HFFc6 (cell line): ENCODE measurements around the gene OGG1. TPM values are rescaled to one million over a fixed set of nuclear protein-coding genes. Genes with fewer than 3 reads are reported as not detected.

Experiments
- DNase-seq: peaks from one replicate; pipeline ENCODE4 v3.0.0-alpha.2; 2018
- H3K27ac Mint-ChIP-seq: 2 replicates; pipeline ENCODE4 v1.8.0; 2020; ENCODE audit warnings: mild to moderate bottlenecking, mixed read lengths
- H3K27me3 Mint-ChIP-seq: 2 replicates; pipeline ENCODE4 v1.8.0; 2021; ENCODE audit warnings: mild to moderate bottlenecking, moderate library complexity, mixed read lengths; ENCODE audit not compliant: insufficient read depth
- H3K36me3 Mint-ChIP-seq: 2 replicates; pipeline ENCODE4 v1.8.0; 2021; ENCODE audit warnings: low read depth, mixed read lengths
- H3K4me1 Mint-ChIP-seq: 2 replicates; pipeline ENCODE4 v1.8.0; 2020; ENCODE audit warnings: low read depth, mixed read lengths
- H3K4me3 Mint-ChIP-seq: 2 replicates; pipeline ENCODE4 v1.8.0; 2020; ENCODE audit warnings: mild to moderate bottlenecking, moderate library complexity, mixed read lengths
- H3K9me3 Mint-ChIP-seq: 2 replicates; pipeline ENCODE4 v1.8.0; 2020; ENCODE audit warnings: mild to moderate bottlenecking, mixed read lengths
- CTCF ChIP-seq: fragments of 200-600 bp; sonication (generic); IDR thresholded peaks from 2 replicates; pipeline ENCODE4 v1.5.0; 2021; ENCODE audit warnings: antibody characterized with exemption, mild to moderate bottlenecking
- total RNA-seq, 6 experiments: library from RNA; stranded (reverse); fragmentation: NEBNext Ultra II Directional; extraction: Animal tissue kit (Norgen Biotek cat#: 25700); gene quantifications; 2 replicates in 1 of 6; 3 replicates in 5 of 6; pipeline ENCODE4 v1.2.3, GENCODE V29; 2021

Gene OGG1
- total RNA-seq, 6 experiments from 2014 or later: 17.7 to 26.2 (median 23.7) TPM

GRCh38 chr3:9729419-9729818 is 20.3 kb upstream of the OGG1 start:
- DNase-seq: no peak
- H3K36me3 Mint-ChIP-seq: no peaks in the 10 kb centered on the region
- H3K9me3 Mint-ChIP-seq: no peaks in the 10 kb centered on the region
- no peak for TF ChIP-seq CTCF
- no peak overlapping the region for H3K27ac Mint-ChIP-seq
- H3K27me3 Mint-ChIP-seq: peaks cover 6% of the 10 kb centered on the region
- peaks cover 44% of the 10 kb centered on the region for H3K4me1 Mint-ChIP-seq
- no peak overlapping the region for H3K4me3 Mint-ChIP-seq

- peak overlapping the region; percentile 95 for H3K4me3 Mint-ChIP-seq
- H3K4me1 Mint-ChIP-seq: peaks cover 44% of the 10 kb centered on the region
- H3K9me3 Mint-ChIP-seq: no peaks in the 10 kb centered on the region
- H3K36me3 Mint-ChIP-seq: no peaks in the 10 kb centered on the region
- peaks cover 3% of the 10 kb centered on the region; the same call in 1 of the 2 replicates for H3K27me3 Mint-ChIP-seq
- DNase-seq: no peak
- TF ChIP-seq CTCF: no peak
- H3K27ac Mint-ChIP-seq: peak overlapping the region; percentile 98
Observed at GRCh38 chr3:9730657-9731205, 19.0 kb upstream of the OGG1 start.

- Mint-ChIP-seq H3K9me3 (no peaks in the 10 kb centered on the region), H3K36me3 (peaks cover 5% of the 10 kb centered on the region; the same call in 1 of the 2 replicates), H3K27ac (peak within 1 kb of the TSS; percentile 98), H3K27me3 (peaks cover 3% of the 10 kb centered on the region; the same call in 1 of the 2 replicates), H3K4me3 (peak within 1 kb of the TSS; percentile 95), H3K4me1 (peaks cover 47% of the 10 kb centered on the region)
- peak; percentile 39; the same call in 1 of the 2 replicates for TF ChIP-seq CTCF
- DNase-seq: peak; percentile 98
Observed at GRCh38 chr3:9731206-9732079, 18.3 kb upstream of the OGG1 start, which contains the start of gene BRPF1. TSS of gene BRPF1 (plus strand) at chr3:9731735. CDS start at chr3:9734141, 2,406 bp downstream.

- DNase-seq: no peak
- TF ChIP-seq CTCF: no peak
- H3K27ac Mint-ChIP-seq: peak overlapping the region; percentile 84
- H3K36me3 Mint-ChIP-seq: peaks cover 9% of the 10 kb centered on the region; the same call in 1 of the 2 replicates
- peaks cover 3% of the 10 kb centered on the region; the same call in 1 of the 2 replicates for H3K27me3 Mint-ChIP-seq
- no peaks in the 10 kb centered on the region for H3K9me3 Mint-ChIP-seq
- H3K4me3 Mint-ChIP-seq: peak overlapping the region; percentile 95
- peaks cover 47% of the 10 kb centered on the region for H3K4me1 Mint-ChIP-seq
Observed at GRCh38 chr3:9732080-9732739, 17.5 kb upstream of the OGG1 start.

- DNase-seq: peak; percentile 66
- peaks cover 9% of the 10 kb centered on the region; the same call in 1 of the 2 replicates for H3K36me3 Mint-ChIP-seq
- peaks cover 42% of the 10 kb centered on the region for H3K4me1 Mint-ChIP-seq
- no peaks in the 10 kb centered on the region for H3K9me3 Mint-ChIP-seq
- peak overlapping the region; percentile 95 for H3K4me3 Mint-ChIP-seq
- H3K27me3 Mint-ChIP-seq: peaks cover 2% of the 10 kb centered on the region; the same call in 1 of the 2 replicates
- peak overlapping the region; percentile 84 for H3K27ac Mint-ChIP-seq
- TF ChIP-seq CTCF: peak; percentile 39; the same call in 1 of the 2 replicates
Observed at GRCh38 chr3:9732740-9733115, 17.0 kb upstream of the OGG1 start.
